Measurements from ENCODE around the gene TEAD4. TPM values are rescaled to one million over a fixed set of nuclear protein-coding genes. Genes with fewer than 3 reads are reported as not detected.

TEAD4 gene
- total RNA-seq, 1 donor, result 15.2 TPM

DNA sequence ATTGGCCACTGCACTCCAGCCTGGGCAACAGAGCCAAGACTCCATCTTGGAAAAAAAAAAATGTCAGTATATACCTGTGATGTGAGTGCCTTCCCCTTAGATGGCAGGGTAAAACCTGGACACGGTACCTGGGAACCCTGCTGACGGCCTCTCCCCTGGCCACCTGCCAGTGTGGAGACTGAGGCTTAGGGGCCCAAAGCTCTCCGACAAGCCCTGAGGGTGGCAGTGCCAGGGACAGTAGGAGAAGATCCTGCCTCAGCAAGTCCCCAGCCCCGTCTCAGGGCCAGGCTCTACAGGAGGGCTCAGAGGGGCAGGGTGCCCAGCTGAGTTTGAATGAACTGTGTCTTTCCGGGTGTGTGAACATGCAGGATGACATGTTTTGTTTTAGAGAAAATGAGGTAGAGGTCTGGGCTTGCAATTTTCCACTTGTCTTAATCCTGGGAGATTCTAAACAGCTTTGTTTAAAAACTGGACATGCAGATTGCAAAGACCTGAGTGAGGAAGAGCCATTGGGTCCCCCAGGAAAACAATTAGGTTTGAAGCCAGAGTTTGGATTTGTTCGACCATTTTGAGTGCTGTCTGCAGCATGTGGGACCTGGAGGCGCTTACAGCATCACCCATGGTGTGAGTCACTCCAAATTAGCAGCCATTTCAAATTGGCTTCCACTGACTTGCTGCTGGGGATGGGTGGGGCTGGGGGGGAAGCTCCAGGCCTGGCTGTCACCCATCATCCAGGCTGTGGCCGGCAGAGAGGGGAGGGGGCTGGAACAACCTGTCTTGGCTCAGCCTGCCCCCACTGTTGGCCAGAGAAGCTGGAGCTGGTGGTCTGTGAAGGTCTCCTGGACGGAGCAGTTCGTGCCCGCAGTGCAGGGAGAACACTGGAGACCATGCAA lies 128.8 kb downstream of the TEAD4 start:
- TF ChIP-seq, protein P1, sequence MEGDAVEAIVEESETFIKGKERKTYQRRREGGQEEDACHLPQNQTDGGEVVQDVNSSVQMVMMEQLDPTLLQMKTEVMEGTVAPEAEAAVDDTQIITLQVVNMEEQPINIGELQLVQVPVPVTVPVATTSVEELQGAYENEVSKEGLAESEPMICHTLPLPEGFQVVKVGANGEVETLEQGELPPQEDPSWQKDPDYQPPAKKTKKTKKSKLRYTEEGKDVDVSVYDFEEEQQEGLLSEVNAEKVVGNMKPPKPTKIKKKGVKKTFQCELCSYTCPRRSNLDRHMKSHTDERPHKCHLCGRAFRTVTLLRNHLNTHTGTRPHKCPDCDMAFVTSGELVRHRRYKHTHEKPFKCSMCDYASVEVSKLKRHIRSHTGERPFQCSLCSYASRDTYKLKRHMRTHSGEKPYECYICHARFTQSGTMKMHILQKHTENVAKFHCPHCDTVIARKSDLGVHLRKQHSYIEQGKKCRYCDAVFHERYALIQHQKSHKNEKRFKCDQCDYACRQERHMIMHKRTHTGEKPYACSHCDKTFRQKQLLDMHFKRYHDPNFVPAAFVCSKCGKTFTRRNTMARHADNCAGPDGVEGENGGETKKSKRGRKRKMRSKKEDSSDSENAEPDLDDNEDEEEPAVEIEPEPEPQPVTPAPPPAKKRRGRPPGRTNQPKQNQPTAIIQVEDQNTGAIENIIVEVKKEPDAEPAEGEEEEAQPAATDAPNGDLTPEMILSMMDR (IDR thresholded peaks at IDR 0.05; ENCODE audit: extremely low read depth, low read depth, low read length), result no peak
- no peak overlapping the region for H3K4me2 ChIP-seq (ENCODE audit: insufficient read depth, low read length)
- H4K20me1 ChIP-seq (ENCODE audit: insufficient read depth, low read length), result no peaks in the 10 kb centered on the region
- H3K4me1 ChIP-seq (ENCODE audit: insufficient read depth, low read length), result no peaks in the 10 kb centered on the region
- DNase-seq (ENCODE audit: insufficient read length, low spot score, missing footprints), result peak; percentile 72
- H2AFZ ChIP-seq (ENCODE audit: low read length), result no peak overlapping the region
- H3K36me3 ChIP-seq (ENCODE audit: insufficient read depth, low read length), result no peaks in the 10 kb centered on the region
- H3K79me2 ChIP-seq (ENCODE audit: insufficient read depth, low read length), result no peaks in the 10 kb centered on the region
- no peak overlapping the region for H3K4me3 ChIP-seq (ENCODE audit: insufficient read depth, low read length)
- no peak overlapping the region for H3K27ac ChIP-seq (ENCODE audit: low read depth, low read length)
- no peaks in the 10 kb centered on the region for H3K27me3 ChIP-seq (ENCODE audit: insufficient read depth, low read length)
- no peaks in the 10 kb centered on the region for H3K9me3 ChIP-seq (ENCODE audit: low read depth, low read length)

DNA sequence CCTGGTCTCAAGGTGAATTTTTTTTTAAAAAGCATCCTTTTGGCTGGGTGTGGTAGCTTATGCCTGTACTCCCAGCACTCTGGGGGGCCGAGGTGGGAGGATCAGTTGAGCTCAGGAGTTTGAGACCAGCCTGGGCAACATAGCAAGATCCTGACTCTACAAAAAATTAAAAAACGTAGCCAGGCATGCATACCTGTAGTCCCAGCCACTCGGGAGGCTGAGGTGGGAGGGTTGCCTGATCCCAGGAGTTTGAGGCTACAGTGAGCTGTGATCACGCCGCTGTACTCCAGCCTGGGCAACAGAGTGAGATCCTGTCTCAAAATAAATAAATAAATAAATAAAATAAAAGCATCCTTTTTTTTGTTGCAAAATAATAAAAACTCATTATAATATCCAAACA lies 130.4 kb downstream of the TEAD4 start:
- Histone ChIP-seq H3K4me2 (ENCODE audit: insufficient read depth, low read length) (no peak overlapping the region), H3K9me3 (ENCODE audit: low read depth, low read length) (no peaks in the 10 kb centered on the region), H4K20me1 (ENCODE audit: insufficient read depth, low read length) (no peaks in the 10 kb centered on the region), H3K27ac (ENCODE audit: low read depth, low read length) (no peak overlapping the region), H3K79me2 (ENCODE audit: insufficient read depth, low read length) (no peaks in the 10 kb centered on the region), H2AFZ (ENCODE audit: low read length) (no peak overlapping the region), H3K36me3 (ENCODE audit: insufficient read depth, low read length) (no peaks in the 10 kb centered on the region), H3K27me3 (ENCODE audit: insufficient read depth, low read length) (no peaks in the 10 kb centered on the region), H3K4me3 (ENCODE audit: insufficient read depth, low read length) (no peak overlapping the region), H3K4me1 (ENCODE audit: insufficient read depth, low read length) (no peaks in the 10 kb centered on the region)
- TF ChIP-seq, protein P1 (IDR thresholded peaks at IDR 0.05; ENCODE audit: extremely low read depth, low read depth, low read length), result no peak
- DNase-seq (ENCODE audit: insufficient read length, low spot score, missing footprints), result no peak

Small RNA genes within 50 kb of the gene (small RNA-seq; reads per million reads assigned to genes)
- gene RNU6-1315P, result not detected

Other genes with a start within 250 kb of the TEAD4 start
- 14.4 and 17.4 TPM in 2 replicates for gene FKBP4, start 164.4 kb upstream of the TEAD4 start, total RNA-seq
- gene ITFG2, start 146.7 kb upstream of the TEAD4 start, total RNA-seq, result 20.6 TPM in 2 replicates
- 0.59 TPM in 1 of 2 replicates, not detected in the other for gene NRIP2, start 124.4 kb upstream of the TEAD4 start, total RNA-seq
- not detected in 2 replicates for gene TEX52, start 102.4 kb upstream of the TEAD4 start, total RNA-seq
- 3.3 and 4.7 TPM in 2 replicates for gene FOXM1, start 82.2 kb upstream of the TEAD4 start, total RNA-seq
- gene RHNO1, start 82.2 kb upstream of the TEAD4 start, total RNA-seq, result 27.1 and 28.6 TPM in 2 replicates
- 39.8 and 43.4 TPM in 2 replicates for gene TULP3, start 68.5 kb upstream of the TEAD4 start, total RNA-seq
- 12.1 and 13.0 TPM in 2 replicates for gene TSPAN9, start 118.0 kb downstream of the TEAD4 start, total RNA-seq

Data from osteoblast (primary cell).